Astrocyte (in vitro differentiated cells and primary cell): ENCODE measurements around the gene HOXD10.

Experiments used
- CTCF ChIP-seq: IDR thresholded peaks from 2 replicates; pipeline ENCODE4 v1.5.1; 2011; ENCODE audit warnings: low read depth, mild to moderate bottlenecking, inconsistent platforms, low read length, moderate library complexity; ENCODE audit not compliant: insufficient read depth
- EZH2 ChIP-seq: IDR thresholded peaks from 2 replicates; pipeline ENCODE4 v1.6.1; 2012; ENCODE audit warnings: mild to moderate bottlenecking, low read length, inconsistent platforms; ENCODE audit not compliant: insufficient read depth

- TF ChIP-seq CTCF (no peak), EZH2 (no peak)
Measured at GRCh38 chr2:176135035-176135440, 18.5 kb downstream of the HOXD10 start.
